SU-DHL-6 (cell line): ENCODE results near the gene APOBEC3B.

Source experiments
- H2AFZ ChIP-seq: fragments of 200-600 bp; sonication (generic); 2 replicates; pipeline ENCODE4 v1.6.1; 2014; ENCODE audit warnings: low read depth, mild to moderate bottlenecking, moderate library complexity, mixed read lengths, antibody characterized with exemption, low read length; ENCODE audit not compliant: severe bottlenecking
- H3F3A ChIP-seq: fragments of 200-600 bp; shearing (Covaris generic); 2 replicates; pipeline ENCODE4 v1.6.0; 2016; ENCODE audit warnings: antibody characterized with exemption, mild to moderate bottlenecking; ENCODE audit not compliant: insufficient read depth
- H3K27ac ChIP-seq: fragments of 200-600 bp; sonication (generic); 2 replicates; pipeline ENCODE4 v1.5.1; 2016; ENCODE audit warnings: low read depth, mild to moderate bottlenecking, low read length, moderate library complexity, mixed read lengths
- H3K27me3 ChIP-seq: fragments of 200-600 bp; sonication (generic), shearing (Covaris generic); 2 replicates; pipeline ENCODE4 v1.6.0; 2014; ENCODE audit warnings: mild to moderate bottlenecking, low read length
- H3K36me3 ChIP-seq: fragments of 200-600 bp; sonication (generic); 2 replicates; pipeline ENCODE4 v1.6.1; 2014; ENCODE audit warnings: mild to moderate bottlenecking, low read length, mixed read lengths
- H3K4me2 ChIP-seq: fragments of 300-600, 200-600 bp; shearing (Covaris generic), sonication (generic); 2 replicates; pipeline ENCODE4 v1.6.0; 2014; ENCODE audit warnings: low read length, low read depth, mild to moderate bottlenecking; ENCODE audit not compliant: poor library complexity, severe bottlenecking
- H3K4me3 ChIP-seq: fragments of 200-600 bp; sonication (generic); 2 replicates; pipeline ENCODE4 v1.5.1; 2014; ENCODE audit warnings: antibody characterized with exemption, low read length, mild to moderate bottlenecking, mixed read lengths; ENCODE audit not compliant: insufficient read depth, poor library complexity, severe bottlenecking
- H3K79me2 ChIP-seq: fragments of 200-600 bp; sonication (generic); 2 replicates; pipeline ENCODE4 v1.6.1; 2014; ENCODE audit warnings: mild to moderate bottlenecking, low read length, moderate library complexity; ENCODE audit not compliant: insufficient read depth
- H3K9ac ChIP-seq: fragments of 200-600 bp; sonication (generic); 2 replicates; pipeline ENCODE4 v1.7.0; 2014; ENCODE audit warnings: mild to moderate bottlenecking, low read length
- H3K9me2 ChIP-seq: fragments of 200-600 bp; sonication (generic); replicated peaks from 2 replicates; pipeline ENCODE4 v1.6.1; 2014; ENCODE audit warnings: low read length; ENCODE audit not compliant: insufficient read depth
- H3K9me3 ChIP-seq: fragments of 200-600 bp; sonication (generic); 2 replicates; pipeline ENCODE4 v1.6.1; 2014; ENCODE audit warnings: low read length, mixed read lengths; ENCODE audit not compliant: insufficient read depth
- H4K20me1 ChIP-seq: fragments of 200-600 bp; sonication (generic); 2 replicates; pipeline ENCODE4 v1.6.1; 2014; ENCODE audit warnings: low read depth, mild to moderate bottlenecking, antibody characterized with exemption, low read length, moderate library complexity, mixed read lengths
- EZH2phosphoT487 ChIP-seq: fragments of 200-600 bp; sonication (generic), shearing (Covaris generic); conservative IDR thresholded peaks from 2 replicates; pipeline ENCODE4 v1.6.1; 2018; ENCODE audit warnings: mild to moderate bottlenecking, antibody characterized with exemption, low read length, moderate library complexity, mixed read lengths
- TF ChIP-seq, protein P1 (sequence below): fragments of 200-600 bp; sonication (generic); IDR thresholded peaks from one replicate; pipeline ENCODE4 v1.5.1; 2017; ENCODE audit warnings: antibody characterized with exemption, mild to moderate bottlenecking, low read length, moderate library complexity; ENCODE audit not compliant: insufficient read depth, poor library complexity, severe bottlenecking

APOBEC3B gene

DNA sequence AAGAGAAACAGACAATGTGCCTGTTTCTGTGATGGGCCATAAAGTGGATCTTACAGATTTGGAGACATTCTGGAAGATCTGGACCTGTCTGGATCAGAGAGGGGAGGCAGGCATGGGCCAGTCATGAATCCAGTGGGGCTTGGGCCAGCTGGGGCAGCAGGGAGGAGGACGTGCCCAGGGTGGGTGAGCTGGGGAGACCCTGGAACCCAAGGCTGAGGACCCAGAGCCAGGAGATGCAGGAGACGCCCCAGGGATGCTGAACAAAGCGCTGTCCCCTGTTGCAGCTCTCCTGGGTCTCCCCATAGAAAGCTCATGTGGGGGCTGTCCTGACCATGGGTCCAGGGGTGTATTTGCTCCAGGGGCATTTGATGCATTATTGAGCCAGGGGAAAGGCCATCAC, 26.2 kb upstream of the APOBEC3B start:
- Histone ChIP-seq H3K27ac (no peak overlapping the region), H4K20me1 (no peaks in the 10 kb centered on the region), H3K9me3 (no peaks in the 10 kb centered on the region), H3F3A (no peaks in the 10 kb centered on the region), H3K36me3 (no peaks in the 10 kb centered on the region), H3K9me2 (no peaks in the 10 kb centered on the region), H3K27me3 (no peaks in the 10 kb centered on the region), H3K79me2 (no peaks in the 10 kb centered on the region), H3K4me2 (no peak overlapping the region), H3K4me3 (no peak overlapping the region), H2AFZ (no peak overlapping the region), H3K9ac (no peak overlapping the region)
- no peak for TF ChIP-seq EZH2phosphoT487
- TF ChIP-seq, protein P1, sequence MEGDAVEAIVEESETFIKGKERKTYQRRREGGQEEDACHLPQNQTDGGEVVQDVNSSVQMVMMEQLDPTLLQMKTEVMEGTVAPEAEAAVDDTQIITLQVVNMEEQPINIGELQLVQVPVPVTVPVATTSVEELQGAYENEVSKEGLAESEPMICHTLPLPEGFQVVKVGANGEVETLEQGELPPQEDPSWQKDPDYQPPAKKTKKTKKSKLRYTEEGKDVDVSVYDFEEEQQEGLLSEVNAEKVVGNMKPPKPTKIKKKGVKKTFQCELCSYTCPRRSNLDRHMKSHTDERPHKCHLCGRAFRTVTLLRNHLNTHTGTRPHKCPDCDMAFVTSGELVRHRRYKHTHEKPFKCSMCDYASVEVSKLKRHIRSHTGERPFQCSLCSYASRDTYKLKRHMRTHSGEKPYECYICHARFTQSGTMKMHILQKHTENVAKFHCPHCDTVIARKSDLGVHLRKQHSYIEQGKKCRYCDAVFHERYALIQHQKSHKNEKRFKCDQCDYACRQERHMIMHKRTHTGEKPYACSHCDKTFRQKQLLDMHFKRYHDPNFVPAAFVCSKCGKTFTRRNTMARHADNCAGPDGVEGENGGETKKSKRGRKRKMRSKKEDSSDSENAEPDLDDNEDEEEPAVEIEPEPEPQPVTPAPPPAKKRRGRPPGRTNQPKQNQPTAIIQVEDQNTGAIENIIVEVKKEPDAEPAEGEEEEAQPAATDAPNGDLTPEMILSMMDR: no peak

DNA sequence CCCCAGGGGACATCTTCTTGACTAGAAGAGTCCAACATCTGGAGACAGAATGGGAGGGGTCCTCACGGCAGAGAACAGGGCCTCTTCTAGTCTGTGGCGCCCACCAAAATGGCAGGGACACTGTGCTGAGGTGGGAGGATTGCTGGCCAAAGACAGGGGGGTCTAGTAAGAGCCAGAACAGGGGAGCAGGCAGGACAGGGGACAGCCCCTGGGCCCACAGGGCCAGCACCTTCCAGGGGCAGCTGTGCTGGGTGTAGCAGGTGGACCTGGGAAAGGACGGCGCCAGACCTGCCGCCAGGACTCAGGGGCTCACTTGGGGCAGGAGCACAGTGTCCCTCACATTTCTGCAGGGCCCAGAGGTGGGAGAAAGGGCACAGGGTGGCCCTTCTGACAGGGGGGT, 25.6 kb upstream of the APOBEC3B start:
- TF ChIP-seq EZH2phosphoT487: no peak
- TF ChIP-seq, protein P1: no peak
- Histone ChIP-seq H3F3A (no peaks in the 10 kb centered on the region), H3K4me3 (no peak overlapping the region), H3K9ac (no peak overlapping the region), H3K36me3 (no peaks in the 10 kb centered on the region), H3K9me3 (no peaks in the 10 kb centered on the region), H3K27me3 (no peaks in the 10 kb centered on the region), H3K27ac (no peak overlapping the region), H3K79me2 (no peaks in the 10 kb centered on the region), H3K4me2 (no peak overlapping the region), H4K20me1 (no peaks in the 10 kb centered on the region), H2AFZ (no peak overlapping the region), H3K9me2 (no peaks in the 10 kb centered on the region)

DNA sequence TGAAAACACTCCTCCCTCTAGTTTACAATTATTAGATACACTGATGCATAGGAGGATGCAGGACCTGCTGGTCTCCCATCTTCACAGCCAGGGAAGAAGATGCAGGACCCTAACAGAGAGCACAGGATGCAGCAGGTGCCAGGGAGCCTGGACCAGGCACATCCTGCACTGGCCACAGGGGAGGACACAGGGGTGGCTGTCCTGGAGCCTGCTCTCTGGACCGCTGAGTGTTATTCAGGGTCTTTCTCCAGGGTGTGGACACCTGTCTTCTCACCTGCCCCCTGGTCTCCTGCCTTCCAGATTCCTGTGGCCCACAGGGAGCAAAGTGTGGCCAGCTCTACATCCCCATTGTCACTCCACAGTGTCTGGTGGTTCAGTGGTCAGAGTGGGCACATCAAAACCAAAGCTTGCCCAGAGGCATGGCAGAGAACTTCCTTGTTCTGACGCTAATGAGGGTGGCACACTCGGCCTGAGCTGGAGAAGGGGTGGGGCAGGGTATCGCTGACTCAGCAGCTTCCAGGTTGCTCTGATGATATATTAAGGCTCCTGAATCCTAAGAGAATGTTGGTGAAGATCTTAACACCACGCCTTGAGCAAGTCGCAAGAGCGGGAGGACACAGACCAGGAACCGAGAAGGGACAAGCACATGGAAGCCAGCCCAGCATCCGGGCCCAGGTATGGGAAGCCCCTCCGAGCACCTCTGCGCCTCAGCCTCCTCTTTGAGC, 24.9 kb upstream of the APOBEC3B start, which contains the start of gene APOBEC3A:
APOBEC3A (plus strand) TSS at position 564 of the 725 bp plus-strand sequence; CDS start at position 647, 83 bp downstream.
- no peaks in the 10 kb centered on the region for H4K20me1 ChIP-seq
- no peaks in the 10 kb centered on the region for H3F3A ChIP-seq
- H3K27ac ChIP-seq: no peak within 1 kb of the TSS
- no peaks in the 10 kb centered on the region for H3K27me3 ChIP-seq
- no peak within 1 kb of the TSS for H3K4me3 ChIP-seq
- H3K9me2 ChIP-seq: no peaks in the 10 kb centered on the region
- TF ChIP-seq EZH2phosphoT487: no peak
- TF ChIP-seq, protein P1: no peak
- no peak within 1 kb of the TSS for H3K9ac ChIP-seq
- no peak within 1 kb of the TSS for H3K4me2 ChIP-seq
- H3K79me2 ChIP-seq: no peaks in the 10 kb centered on the region
- H3K36me3 ChIP-seq: no peaks in the 10 kb centered on the region
- no peak within 1 kb of the TSS for H2AFZ ChIP-seq
- H3K9me3 ChIP-seq: no peaks in the 10 kb centered on the region
